NCI-H2081 treated with DMSO at 0.1 percent for 48 hours (cell line): Measurements from ENCODE around the gene SLC12A3.

Experiments
- DNase-seq: peaks from one replicate; lab custom pipeline; 2025; lab: John Stamatoyannopoulos, UW

SLC12A3 gene

GRCh38 chr16:56848029-56848936 lies 16.7 kb upstream of the SLC12A3 start:
- no peak for DNase-seq

- DNase-seq = no peak
Observed at GRCh38 chr16:56848955-56849689, 15.9 kb upstream of the SLC12A3 start.

- DNase-seq = no peak
Observed at GRCh38 chr16:56849690-56850680, 15.0 kb upstream of the SLC12A3 start.

GRCh38 chr16:56851671-56852400 lies 13.2 kb upstream of the SLC12A3 start:
- no peak for DNase-seq

GRCh38 chr16:56852401-56852730 lies 12.6 kb upstream of the SLC12A3 start:
- no peak for DNase-seq

GRCh38 chr16:56852968-56853367 lies 12.0 kb upstream of the SLC12A3 start:
- no peak for DNase-seq

GRCh38 chr16:56855201-56855600 lies 9.8 kb upstream of the SLC12A3 start:
- no peak for DNase-seq

GRCh38 chr16:56855946-56856345 lies 9.1 kb upstream of the SLC12A3 start:
- DNase-seq = no peak

GRCh38 chr16:56856876-56857447 lies 8.0 kb upstream of the SLC12A3 start:
- no peak for DNase-seq

- no peak for DNase-seq
Observed at GRCh38 chr16:56858374-56858773, 6.6 kb upstream of the SLC12A3 start.

- DNase-seq = no peak
Observed at GRCh38 chr16:56859636-56860035, 5.4 kb upstream of the SLC12A3 start.

GRCh38 chr16:56860226-56861020 lies 4.6 kb upstream of the SLC12A3 start:
- no peak for DNase-seq

GRCh38 chr16:56861092-56861610 lies 3.9 kb upstream of the SLC12A3 start:
- no peak for DNase-seq

GRCh38 chr16:56861756-56862155 lies 3.3 kb upstream of the SLC12A3 start:
- DNase-seq = no peak

GRCh38 chr16:56862776-56863175 lies 2.2 kb upstream of the SLC12A3 start:
- DNase-seq = no peak

GRCh38 chr16:56865394-56866062 lies 521 bp downstream of the SLC12A3 start:
- no peak for DNase-seq

GRCh38 chr16:56866955-56867830 lies 2.2 kb downstream of the SLC12A3 start:
- DNase-seq = no peak

- no peak for DNase-seq
Observed at GRCh38 chr16:56868175-56868574, 3.2 kb downstream of the SLC12A3 start.
